GM12872 (cell line): ENCODE data around the gene FAM78B.
A peak's percentile ranks its signal among the peaks of the same experiment; 100 is the strongest.

ENCODE experiments used
- TF ChIP-seq, protein P1 (sequence below): IDR thresholded peaks from 3 replicates; pipeline ENCODE4 v1.5.1; 2011; ENCODE audit warnings: low read depth, mild to moderate bottlenecking, low read length, moderate library complexity; ENCODE audit not compliant: insufficient read depth

The FAM78B gene

DNA sequence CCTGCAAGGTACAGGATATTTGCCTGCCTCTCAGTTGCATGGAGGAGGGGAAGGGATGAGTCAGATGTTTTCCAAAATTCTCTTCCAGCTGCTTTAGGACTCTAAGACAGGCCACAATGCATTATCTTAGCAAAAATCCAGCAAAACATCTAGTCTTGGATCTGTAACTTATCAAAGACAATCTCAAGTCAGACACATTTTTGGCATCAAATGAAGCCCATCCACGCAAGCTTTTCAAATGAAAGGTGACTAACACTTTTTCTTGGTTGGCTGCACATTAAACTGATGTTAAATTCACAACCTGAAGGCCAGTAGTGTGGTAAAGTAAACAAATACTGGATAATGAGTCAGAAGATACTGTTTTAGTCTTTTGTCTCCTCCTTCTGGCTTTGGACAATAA lies 21.3 kb downstream of the FAM78B start:
- TF ChIP-seq, protein P1, sequence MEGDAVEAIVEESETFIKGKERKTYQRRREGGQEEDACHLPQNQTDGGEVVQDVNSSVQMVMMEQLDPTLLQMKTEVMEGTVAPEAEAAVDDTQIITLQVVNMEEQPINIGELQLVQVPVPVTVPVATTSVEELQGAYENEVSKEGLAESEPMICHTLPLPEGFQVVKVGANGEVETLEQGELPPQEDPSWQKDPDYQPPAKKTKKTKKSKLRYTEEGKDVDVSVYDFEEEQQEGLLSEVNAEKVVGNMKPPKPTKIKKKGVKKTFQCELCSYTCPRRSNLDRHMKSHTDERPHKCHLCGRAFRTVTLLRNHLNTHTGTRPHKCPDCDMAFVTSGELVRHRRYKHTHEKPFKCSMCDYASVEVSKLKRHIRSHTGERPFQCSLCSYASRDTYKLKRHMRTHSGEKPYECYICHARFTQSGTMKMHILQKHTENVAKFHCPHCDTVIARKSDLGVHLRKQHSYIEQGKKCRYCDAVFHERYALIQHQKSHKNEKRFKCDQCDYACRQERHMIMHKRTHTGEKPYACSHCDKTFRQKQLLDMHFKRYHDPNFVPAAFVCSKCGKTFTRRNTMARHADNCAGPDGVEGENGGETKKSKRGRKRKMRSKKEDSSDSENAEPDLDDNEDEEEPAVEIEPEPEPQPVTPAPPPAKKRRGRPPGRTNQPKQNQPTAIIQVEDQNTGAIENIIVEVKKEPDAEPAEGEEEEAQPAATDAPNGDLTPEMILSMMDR = no peak

DNA sequence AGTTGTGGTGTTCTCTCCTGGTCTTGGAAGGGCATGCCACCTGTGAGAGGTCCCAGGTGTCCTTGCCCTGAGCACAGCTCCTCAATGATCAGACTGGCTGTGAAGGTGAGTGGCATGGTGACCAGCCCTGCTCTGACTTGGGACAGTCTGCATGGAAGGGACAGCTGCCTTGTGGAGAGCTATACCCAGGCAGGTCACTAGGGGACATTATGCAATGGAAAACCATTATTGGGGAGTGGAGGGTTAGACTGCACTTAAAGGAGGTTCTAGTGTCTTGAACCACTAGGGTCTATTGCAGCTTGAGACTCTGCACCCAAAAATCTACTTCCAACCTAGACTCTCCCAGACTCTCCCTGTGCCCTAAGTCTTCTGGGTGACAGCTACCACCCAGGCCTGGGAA lies 24.8 kb downstream of the FAM78B start:
- TF ChIP-seq, protein P1 = 0 out of 3 replicates have a peak, but pooled peaks have one; percentile 1

DNA sequence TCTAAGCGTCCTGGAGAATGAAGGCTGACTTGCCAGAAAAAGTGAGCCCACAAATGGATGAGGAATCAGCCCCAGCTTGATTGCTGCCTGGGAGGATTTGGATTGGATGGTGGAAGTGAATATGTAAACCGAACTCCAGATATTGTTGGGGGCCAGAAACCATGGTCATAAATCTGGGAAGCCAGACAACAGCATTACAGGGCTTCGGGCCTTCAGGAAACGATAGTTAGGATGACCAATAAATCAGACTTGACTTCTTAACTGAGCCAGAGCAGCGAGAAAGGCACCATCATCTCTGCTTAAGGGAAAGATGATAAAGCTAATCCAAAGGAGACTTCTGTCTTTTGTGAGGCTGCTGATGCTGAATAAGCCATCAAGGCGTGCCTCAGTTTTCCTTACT lies 26.6 kb downstream of the FAM78B start:
- TF ChIP-seq, protein P1 = no peak

- TF ChIP-seq, protein P1 = no peak
Observed at GRCh38 chr1:166139735-166140134, 27.1 kb downstream of the FAM78B start.

- TF ChIP-seq, protein P1 = no peak
Observed at GRCh38 chr1:166136699-166137401, 30.0 kb downstream of the FAM78B start.

DNA sequence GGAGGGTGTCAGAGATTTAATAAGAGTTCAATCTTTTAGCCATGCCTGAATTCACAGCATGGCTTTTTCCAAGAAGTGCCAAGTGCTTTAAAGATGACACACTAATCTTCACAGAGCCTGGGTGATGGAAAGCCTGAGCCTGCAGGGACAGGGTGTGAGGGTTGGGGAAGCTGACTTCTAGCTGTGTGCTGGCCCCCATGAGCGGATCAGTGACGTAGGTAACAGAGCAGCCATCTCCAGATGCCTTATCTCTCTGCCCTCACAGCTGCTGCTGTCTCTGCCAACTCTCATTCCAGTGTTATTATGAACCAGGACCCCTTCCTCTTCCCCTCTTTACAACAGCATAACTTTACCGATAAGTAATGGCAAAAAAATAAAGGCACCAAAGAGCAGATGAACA lies 30.6 kb downstream of the FAM78B start:
- TF ChIP-seq, protein P1 = no peak

DNA sequence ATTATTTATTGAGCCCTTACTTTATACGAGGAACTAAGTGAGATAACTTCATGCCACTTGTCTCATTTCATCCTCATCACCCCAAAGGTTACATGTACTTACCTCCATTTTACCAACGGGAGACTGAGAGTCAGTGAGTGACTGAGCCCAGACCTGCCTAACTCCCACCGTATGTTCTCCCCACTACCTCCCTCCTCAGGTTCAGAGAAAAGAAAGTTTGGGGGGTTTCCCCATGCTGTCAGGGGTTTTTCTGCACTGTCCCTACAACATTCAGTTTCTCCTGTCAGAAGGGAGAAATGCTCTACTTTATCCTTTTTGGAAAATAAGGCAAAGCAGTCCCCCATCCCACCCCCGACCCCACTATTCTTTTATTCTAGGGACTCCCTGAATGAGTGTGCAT lies 32.9 kb downstream of the FAM78B start:
- TF ChIP-seq, protein P1 = no peak
